Testis (tissue), 3 donors: ENCODE measurements around the gene MLYCD. TPM values are rescaled to one million over a fixed set of nuclear protein-coding genes. Genes with fewer than 3 reads are reported as not detected.

Experiments used
- DNase-seq: peaks from one replicate; pipeline ENCODE4 v3.0.0-alpha.2; 2019
- H3K27ac ChIP-seq, 2 donors: fragments of 200-600 bp; sonication (generic); one replicate each; pipeline ENCODE4 v1.5.1; 2019
- H3K27me3 ChIP-seq: fragments of 200-600 bp; sonication (generic); one replicate; pipeline ENCODE4 v1.5.1; 2019
- H3K36me3 ChIP-seq: fragments of 200-600 bp; sonication (generic); one replicate; pipeline ENCODE4 v1.5.1; 2017; ENCODE audit warnings: low read depth; ENCODE audit errors: missing control alignments
- H3K4me1 ChIP-seq: fragments of 200-600 bp; sonication (generic); one replicate; pipeline ENCODE4 v1.5.1; 2019
- H3K4me3 ChIP-seq, 2 donors: fragments of 200-600 bp; sonication (generic); one replicate each; pipeline ENCODE4 v1.5.1; 2017 to 2019
- H3K9me3 ChIP-seq: fragments of 200-600 bp; sonication (generic); one replicate; pipeline ENCODE4 v1.5.1; 2017
- CTCF ChIP-seq, 3 experiments: fragments of 450-650 bp in 2 of 3; fragments of 200-600 bp in 1 of 3; sonication (generic) in 1 of 3; IDR thresholded peaks; one replicate each; pipeline ENCODE4 v1.5.1; 2016 to 2019; ENCODE audit warnings: antibody characterized with exemption in 3 of 3, mild to moderate bottlenecking in 2 of 3, moderate library complexity in 1 of 3
- POLR2A ChIP-seq: fragments of 450-650 bp; IDR thresholded peaks from one replicate; pipeline ENCODE4 v1.6.1; 2017; ENCODE audit warnings: antibody characterized with exemption, mild to moderate bottlenecking, moderate library complexity
- WGBS, 2 donors: methylation state at CpG; one replicate each; pipeline ENCODE4 v1.1.5; 2018; 5-methylcytosine and 5-hydroxymethylcytosine counted together
- intact Hi-C: fragments of 100-400 bp; cut with DNase I; formaldehyde crosslinking; loops from one replicate; pipeline ENCODE4 v1.15.1; 2023; ENCODE audit warnings: low total_unique reads
- polyA plus RNA-seq: library from polyadenylated mRNA; stranded (reverse); fragments of 350-450 nt; fragmentation: Illumina TruSeq; extraction: RNeasy Lipid Tissue Mini Kit (QIAGEN cat#74804); gene quantifications from one replicate; pipeline ENCODE4 v1.2.3, GENCODE V29; 2014; ENCODE audit warnings: low read depth, low replicate concordance; ENCODE audit not compliant: insufficient read depth
- total RNA-seq, 2 donors: library from RNA; depleted of rRNA; stranded (reverse); fragments of >200 nt; gene quantifications; one replicate each; pipeline ENCODE4 v1.2.3, GENCODE V29; 2016

MLYCD gene
- total and polyA plus RNA-seq, 3 donors from 2014 or later = 4.5 to 22.1 (median 15.1) TPM

GRCh38 chr16:83954577-83955016 is 55.7 kb downstream of the MLYCD start:
- no peak overlapping the region for H3K4me3 ChIP-seq
- TF ChIP-seq CTCF (IDR thresholded peaks at IDR 0.05) (no peak), POLR2A (no peak)
- peak; percentile 70 for DNase-seq
- no peaks in the 10 kb centered on the region for H3K36me3 ChIP-seq
- no peaks in the 10 kb centered on the region for H3K9me3 ChIP-seq
- H3K27me3 ChIP-seq = no peaks in the 10 kb centered on the region
- intact Hi-C loops = no loop called here
- 67 to 77% methylated on average over 9 of the region's 9 CpGs for WGBS, 2 donors
- peak overlapping the region in 1 of 2 donors; percentile 84 for H3K27ac ChIP-seq
- peaks cover 28% of the 10 kb centered on the region for H3K4me1 ChIP-seq

- Histone ChIP-seq H3K27me3 (no peaks in the 10 kb centered on the region), H3K36me3 (no peaks in the 10 kb centered on the region), H3K4me1 (peaks cover 28% of the 10 kb centered on the region), H3K4me3 (no peak overlapping the region), H3K9me3 (no peaks in the 10 kb centered on the region), H3K27ac (no peak overlapping the region)
- no peak for DNase-seq
- no peak for TF ChIP-seq CTCF (IDR thresholded peaks at IDR 0.05)
- no peak for TF ChIP-seq POLR2A
- WGBS, 2 donors = 75 to 81% methylated on average over 16 to 23 of the region's 23 CpGs
- intact Hi-C loops = no loop called here
These were observed 56.6 kb downstream of the MLYCD start for GRCh38 chr16:83955218-83956130.

- DNase-seq = peak; percentile 85
- TF ChIP-seq CTCF (IDR thresholded peaks at IDR 0.05) (peak in 2 of 3 experiments; percentile 57 to 58), POLR2A (no peak)
- Histone ChIP-seq H3K36me3 (no peaks in the 10 kb centered on the region), H3K4me3 (no peak overlapping the region), H3K4me1 (peaks cover 28% of the 10 kb centered on the region), H3K27me3 (no peaks in the 10 kb centered on the region), H3K9me3 (no peaks in the 10 kb centered on the region), H3K27ac (no peak overlapping the region)
- intact Hi-C loops = no loop called here
- WGBS, 2 donors = 67 to 71% methylated on average over 17 to 22 of the region's 22 CpGs
These were observed 57.7 kb downstream of the MLYCD start for GRCh38 chr16:83956336-83957289.

GRCh38 chr16:83957296-83957855 is 58.5 kb downstream of the MLYCD start:
- intact Hi-C loops = no loop called here
- Histone ChIP-seq H3K27ac (no peak overlapping the region), H3K4me3 (no peak overlapping the region), H3K4me1 (peaks cover 27% of the 10 kb centered on the region), H3K9me3 (no peaks in the 10 kb centered on the region), H3K27me3 (no peaks in the 10 kb centered on the region), H3K36me3 (no peaks in the 10 kb centered on the region)
- DNase-seq = no peak
- 87 to 88% methylated on average over 14 of the region's 14 CpGs for WGBS, 2 donors
- TF ChIP-seq CTCF (IDR thresholded peaks at IDR 0.05) (no peak), POLR2A (no peak)
